GM12801 (cell line): ENCODE results near the gene TMEM163.

Experiments used
- TF ChIP-seq, protein P1 (sequence below): IDR thresholded peaks from one replicate; pipeline ENCODE4 v1.5.1; 2011; ENCODE audit warnings: control low read depth; ENCODE audit not compliant: insufficient read length; ENCODE audit errors: extremely low read depth

TMEM163 gene

DNA sequence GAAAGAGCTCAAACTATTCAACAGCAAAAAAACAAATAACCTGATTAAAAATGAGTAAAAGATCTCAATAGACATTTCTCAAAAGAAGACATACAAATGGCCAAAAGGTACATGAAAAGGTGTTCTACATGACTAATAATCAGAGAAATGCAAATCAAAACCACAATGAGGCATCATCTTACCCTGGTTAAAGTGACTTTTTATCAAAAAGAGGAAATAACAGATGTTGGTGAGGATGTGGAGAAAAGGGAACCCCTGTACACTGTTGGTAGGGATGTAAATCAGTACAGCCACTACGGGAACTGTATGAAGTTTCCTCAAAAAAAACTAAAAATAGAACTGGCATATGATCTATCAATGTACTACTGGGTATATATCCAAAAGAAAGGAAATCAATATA, 39.8 kb upstream of the TMEM163 start:
- TF ChIP-seq, protein P1, sequence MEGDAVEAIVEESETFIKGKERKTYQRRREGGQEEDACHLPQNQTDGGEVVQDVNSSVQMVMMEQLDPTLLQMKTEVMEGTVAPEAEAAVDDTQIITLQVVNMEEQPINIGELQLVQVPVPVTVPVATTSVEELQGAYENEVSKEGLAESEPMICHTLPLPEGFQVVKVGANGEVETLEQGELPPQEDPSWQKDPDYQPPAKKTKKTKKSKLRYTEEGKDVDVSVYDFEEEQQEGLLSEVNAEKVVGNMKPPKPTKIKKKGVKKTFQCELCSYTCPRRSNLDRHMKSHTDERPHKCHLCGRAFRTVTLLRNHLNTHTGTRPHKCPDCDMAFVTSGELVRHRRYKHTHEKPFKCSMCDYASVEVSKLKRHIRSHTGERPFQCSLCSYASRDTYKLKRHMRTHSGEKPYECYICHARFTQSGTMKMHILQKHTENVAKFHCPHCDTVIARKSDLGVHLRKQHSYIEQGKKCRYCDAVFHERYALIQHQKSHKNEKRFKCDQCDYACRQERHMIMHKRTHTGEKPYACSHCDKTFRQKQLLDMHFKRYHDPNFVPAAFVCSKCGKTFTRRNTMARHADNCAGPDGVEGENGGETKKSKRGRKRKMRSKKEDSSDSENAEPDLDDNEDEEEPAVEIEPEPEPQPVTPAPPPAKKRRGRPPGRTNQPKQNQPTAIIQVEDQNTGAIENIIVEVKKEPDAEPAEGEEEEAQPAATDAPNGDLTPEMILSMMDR, result no peak

GRCh38 chr2:134745546-134745945, 26.7 kb upstream of the TMEM163 start:
- TF ChIP-seq, protein P1, result no peak

DNA sequence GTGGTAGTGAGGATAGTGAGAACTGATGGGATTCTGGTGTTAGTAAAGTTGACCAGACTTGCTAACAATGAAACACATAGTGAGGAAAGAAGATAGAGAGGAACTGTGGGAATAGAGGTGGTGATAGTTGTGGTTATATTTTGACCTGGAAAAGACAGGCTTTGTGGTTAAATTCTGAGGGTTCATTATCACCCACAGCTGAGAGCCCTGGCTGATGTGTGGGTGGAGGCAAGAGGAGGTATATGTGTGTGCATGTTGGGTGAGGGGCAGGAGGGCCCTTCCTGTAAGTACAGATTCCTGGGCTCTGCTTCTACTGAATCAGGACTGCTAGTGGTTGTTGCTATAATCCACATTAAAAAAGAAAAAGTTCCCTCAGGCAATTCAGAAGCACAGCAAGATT, 26.2 kb upstream of the TMEM163 start:
- TF ChIP-seq, protein P1, result no peak

- TF ChIP-seq, protein P1, result no peak
These were observed 21.1 kb upstream of the TMEM163 start for GRCh38 chr2:134739879-134740301.

GRCh38 chr2:134739236-134739878, 20.6 kb upstream of the TMEM163 start:
- TF ChIP-seq, protein P1, result no peak

DNA sequence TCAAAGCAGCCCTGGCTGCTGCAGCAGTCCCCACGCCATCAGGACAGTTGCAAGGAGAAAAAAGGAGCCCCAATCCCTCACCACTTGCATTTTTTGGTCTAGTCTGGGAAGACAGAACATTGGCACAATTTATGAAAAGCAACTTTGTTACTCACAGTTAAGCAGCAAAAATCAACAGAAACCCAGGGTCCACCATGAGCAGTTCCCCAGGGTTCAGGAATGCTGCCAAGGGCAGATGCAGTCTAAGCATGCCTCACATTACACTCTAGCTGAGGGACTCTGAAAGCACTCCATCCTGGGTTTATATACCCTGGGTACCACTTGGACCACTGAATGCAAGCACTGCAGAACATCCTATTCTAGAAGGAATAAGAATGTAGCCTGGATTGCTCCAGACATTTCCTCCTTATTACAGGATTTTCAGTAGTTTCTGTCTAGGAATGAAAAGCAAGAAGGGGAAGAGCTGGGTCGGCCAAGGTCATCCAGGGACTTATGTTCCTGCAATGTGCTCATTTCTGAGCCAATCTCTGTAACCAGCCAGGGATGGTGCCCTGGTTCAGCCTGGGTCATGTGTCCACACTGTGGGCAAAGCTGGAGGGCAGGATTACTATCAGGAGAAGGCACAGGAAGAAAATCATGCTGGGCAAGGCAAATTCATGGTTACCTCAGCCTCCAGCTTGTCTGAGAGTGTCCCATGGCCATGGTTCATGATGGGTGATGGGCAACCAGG, 19.5 kb upstream of the TMEM163 start:
- TF ChIP-seq, protein P1, result no peak

DNA sequence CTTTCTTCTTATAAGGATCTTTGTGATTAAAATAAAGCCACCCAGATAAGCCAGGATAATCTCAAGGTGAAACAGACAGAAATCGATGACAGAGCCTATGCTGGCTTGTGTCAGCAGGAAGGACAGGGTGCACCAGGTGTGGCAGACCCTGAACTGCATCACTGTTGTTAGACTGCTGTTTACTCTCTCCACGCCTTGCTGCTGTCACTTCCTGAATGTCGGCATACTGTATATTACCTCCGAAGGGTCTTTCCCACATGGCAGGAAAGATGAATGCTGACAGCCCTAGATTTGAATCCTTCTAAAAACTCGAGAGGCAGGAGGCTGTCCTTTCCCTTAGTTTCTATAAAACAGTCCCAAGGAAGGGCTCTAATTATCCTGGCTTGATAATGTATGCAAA, 18.9 kb upstream of the TMEM163 start:
- TF ChIP-seq, protein P1, result no peak
